HepG2 (cell line): Measurements from ENCODE around the gene EIF4E1B. TPM values are rescaled to one million over a fixed set of nuclear protein-coding genes. Genes with fewer than 3 reads are reported as not detected.

Source experiments
- ATAC-seq: fragments of 200-7000 bp; cut with Tn5 transposase; 3 replicates; pipeline ENCODE4 v1.9.1; 2020; ENCODE audit warnings: mild to moderate bottlenecking, moderate library complexity
- BruUV-seq: library from RNA; stranded (reverse); fragments of 400-500 nt; replicated peaks from 2 replicates; lab custom pipeline; 2021; lab: Mats Ljungman, UMichigan
- CTCF ChIA-PET: fragments of 300-600 bp; formaldehyde crosslinking; extraction: SDS; loops from one replicate; lab custom pipeline; 2021; ENCODE audit warnings: low total read pairs, inconsistent platforms, low intra/inter-chr PET ratio; lab: Yijun Ruan, JAX
- POLR2A ChIA-PET: fragments of 350-600 bp; sonication (Branson Sonifier 250); formaldehyde crosslinking; loops from one replicate; lab custom pipeline; 2020; ENCODE audit warnings: antibody characterized with exemption, inconsistent platforms; lab: Yijun Ruan, JAX
- DNase-seq: peaks from one replicate; pipeline ENCODE4 v3.0.0-alpha.2; 2015; ENCODE audit warnings: low spot score
- FAIRE-seq: peaks from 3 replicates; lab custom pipeline; 2011; peaks lifted over from hg19 to GRCh38; lab: Jason Lieb, UNC
- H2AFZ ChIP-seq: one replicate; pipeline ENCODE4 v1.6.1; 2011; ENCODE audit warnings: low read length, inconsistent platforms
- H3K27ac ChIP-seq: fragments of 300-600 bp; 3 replicates; pipeline ENCODE4 v1.8.0; 2011; ENCODE audit warnings: mixed run types, mild to moderate bottlenecking, mixed read lengths, low read length, inconsistent platforms; ENCODE audit not compliant: insufficient read depth; ENCODE audit errors: extremely low read length
- H3K27me3 ChIP-seq, 2 experiments: fragments of 200-600 bp in 1 of 2; 2 replicates in 1 of 2; 3 replicates in 1 of 2; pipeline versions ENCODE4 v1.6.0 to v1.8.0; 2011; ENCODE audit warnings: low read length in 2 of 2, mild to moderate bottlenecking in 2 of 2, moderate library complexity in 2 of 2, inconsistent platforms in 1 of 2; ENCODE audit not compliant: insufficient read depth in 2 of 2, control insufficient read depth in 1 of 2
- H3K36me3 ChIP-seq, 2 experiments: fragments of 200-600 bp in 1 of 2; replicated peaks in 1 of 2; 2 replicates in 1 of 2; 3 replicates in 1 of 2; pipeline versions ENCODE4 v1.5.1 to v1.8.0; 2011; ENCODE audit warnings: low read length in 2 of 2, inconsistent platforms in 1 of 2; ENCODE audit not compliant: insufficient read depth in 2 of 2, control insufficient read depth in 1 of 2
- H3K4me1 ChIP-seq: 2 replicates; pipeline ENCODE4 v1.5.1; 2012; ENCODE audit warnings: low read length, inconsistent platforms; ENCODE audit not compliant: insufficient read depth
- H3K4me2 ChIP-seq: 2 replicates; pipeline ENCODE4 v1.6.0; 2011; ENCODE audit warnings: low read depth, low read length, inconsistent platforms
- H3K4me3 ChIP-seq, 3 experiments: fragments of 200-600 bp in 1 of 3; sonication (generic), shearing (Covaris generic) in 1 of 3; replicated peaks in 1 of 3; 2 replicates each; pipeline ENCODE4 v1.5.1; 2011 to 2016; ENCODE audit warnings: low read length in 3 of 3, inconsistent platforms in 2 of 3, low read depth in 2 of 3, mild to moderate bottlenecking in 2 of 3, control low read depth in 1 of 3, mixed read lengths in 1 of 3; ENCODE audit not compliant: insufficient read depth in 1 of 3
- H3K79me2 ChIP-seq: one replicate; pipeline ENCODE4 v1.6.1; 2011; ENCODE audit warnings: low read length, inconsistent platforms; ENCODE audit not compliant: insufficient read depth
- H3K9ac ChIP-seq: 2 replicates; pipeline ENCODE4 v1.6.0; 2011; ENCODE audit warnings: mild to moderate bottlenecking, low read depth, low read length, inconsistent platforms; ENCODE audit not compliant: insufficient read depth
- H3K9me3 ChIP-seq: 2 replicates; pipeline ENCODE4 v1.5.1; 2012; ENCODE audit warnings: mild to moderate bottlenecking, low read length
- H4K20me1 ChIP-seq: 2 replicates; pipeline ENCODE4 v1.6.0; 2011; ENCODE audit warnings: inconsistent platforms, mild to moderate bottlenecking, low read length, moderate library complexity; ENCODE audit not compliant: insufficient read depth
- ARNT ChIP-seq: fragments of 450-650 bp; IDR thresholded peaks from 2 replicates; pipeline ENCODE4 v1.6.1; 2017
- CBFB ChIP-seq: sonication (generic); formaldehyde crosslinking; IDR thresholded peaks from 2 replicates; pipeline ENCODE4 v1.4.0; 2020; ENCODE audit warnings: missing genetic modification reagents
- GABPB1 ChIP-seq: IDR thresholded peaks from 2 replicates; pipeline ENCODE4 v1.6.1; 2016; ENCODE audit warnings: mild to moderate bottlenecking, missing genetic modification reagents, moderate library complexity, missing compliant biosample characterization
- JDP2 ChIP-seq: sonication (generic); formaldehyde crosslinking; IDR thresholded peaks from 2 replicates; pipeline ENCODE4 v1.8.1; 2022; ENCODE audit warnings: missing genetic modification reagents, borderline replicate concordance
- KDM1A ChIP-seq: IDR thresholded peaks from 2 replicates; pipeline ENCODE4 v1.6.1; 2016; ENCODE audit warnings: missing compliant biosample characterization
- KDM5A ChIP-seq: fragments of 200-600 bp; sonication (generic); IDR thresholded peaks from 2 replicates; pipeline ENCODE4 v1.7.0; 2018; ENCODE audit warnings: antibody characterized with exemption, mild to moderate bottlenecking, low read length, borderline replicate concordance
- MAF1 ChIP-seq: sonication (generic); formaldehyde crosslinking; IDR thresholded peaks from 2 replicates; pipeline ENCODE4 v1.5.0; 2020; ENCODE audit warnings: missing genetic modification reagents, borderline replicate concordance
- SIN3A ChIP-seq: IDR thresholded peaks from 2 replicates; pipeline ENCODE4 v1.6.1; 2011; ENCODE audit warnings: low read depth, mild to moderate bottlenecking, control low read depth, low read length, borderline replicate concordance
- TARDBP ChIP-seq: sonication (generic); formaldehyde crosslinking; IDR thresholded peaks from 2 replicates; pipeline ENCODE4 v1.8.0; 2022; ENCODE audit warnings: mild to moderate bottlenecking, missing genetic modification reagents
- TSC22D2 ChIP-seq: sonication (generic); formaldehyde crosslinking; IDR thresholded peaks from 2 replicates; pipeline ENCODE4 v1.5.1; 2020; ENCODE audit warnings: missing genetic modification reagents, mild to moderate bottlenecking, borderline replicate concordance
- ZNF296 ChIP-seq: sonication (generic); formaldehyde crosslinking; conservative IDR thresholded peaks from 2 replicates; pipeline ENCODE4 v1.5.0; 2020; ENCODE audit warnings: mild to moderate bottlenecking, missing genetic modification reagents
- WGBS: methylation state at CpG from one replicate; pipeline ENCODE4 v1.1.6; 2017; ENCODE audit warnings: low lambda C conversion rate; 5-methylcytosine and 5-hydroxymethylcytosine counted together
- in situ Hi-C: cut with HindIII; loops from 2 replicates; pipeline ENCODE4 v1.10.0; 2017; ENCODE audit warnings: low pct_unique_long_range_greater_than_20kb; ENCODE audit not compliant: extremely low pct_ligation_motif_present
- intact Hi-C: fragments of 100-400 bp; cut with micrococcal nuclease; formaldehyde crosslinking; loops from one replicate; pipeline ENCODE4 v1.10.0; 2022; ENCODE audit not compliant: unreplicated experiment
- polyA plus RNA-seq, 8 experiments: library from polyadenylated mRNA; depleted of rRNA in 3 of 8; stranded (reverse) in 7 of 8; unstranded in 1 of 8; fragments of >200 nt; fragmentation: Illumina TruSeq in 4 of 8; extraction: Trizol in 4 of 8; gene quantifications; 2 replicates each; pipeline versions ENCODE4 v1.2.1 to v1.2.3, GENCODE V29; 2011 to 2016; ENCODE audit warnings: low read depth in 4 of 8, missing spikeins in 1 of 8, mixed read lengths in 1 of 8; ENCODE audit not compliant: insufficient read depth in 1 of 8
- total RNA-seq, 5 experiments: library from RNA; depleted of rRNA; stranded (reverse); fragments of >200 nt; fragmentation: Illumina TruSeq; extraction: Trizol; gene quantifications; 2 replicates each; pipeline ENCODE4 v1.2.3, GENCODE V29; 2016; ENCODE audit warnings: low read depth in 1 of 5
- TF ChIP-seq, protein P1 (sequence below): sonication (generic); formaldehyde crosslinking; IDR thresholded peaks from 2 replicates; pipeline ENCODE4 v1.4.0; 2020; ENCODE audit warnings: missing genetic modification reagents
- TF ChIP-seq, protein P2 (sequence below): IDR thresholded peaks from 2 replicates; pipeline ENCODE4 v1.6.1; 2016; ENCODE audit warnings: mild to moderate bottlenecking, missing biosample characterization, missing genetic modification reagents
- TF ChIP-seq, protein P3 (sequence below): sonication (generic); formaldehyde crosslinking; IDR thresholded peaks from 2 replicates; pipeline ENCODE4 v1.4.0; 2020; ENCODE audit warnings: missing genetic modification reagents

EIF4E1B gene
- total and polyA plus RNA-seq, 2 of the 13 experiments (the other 11 are each of a cell fraction or from before 2014, with no cell fraction given): not detected

DNA sequence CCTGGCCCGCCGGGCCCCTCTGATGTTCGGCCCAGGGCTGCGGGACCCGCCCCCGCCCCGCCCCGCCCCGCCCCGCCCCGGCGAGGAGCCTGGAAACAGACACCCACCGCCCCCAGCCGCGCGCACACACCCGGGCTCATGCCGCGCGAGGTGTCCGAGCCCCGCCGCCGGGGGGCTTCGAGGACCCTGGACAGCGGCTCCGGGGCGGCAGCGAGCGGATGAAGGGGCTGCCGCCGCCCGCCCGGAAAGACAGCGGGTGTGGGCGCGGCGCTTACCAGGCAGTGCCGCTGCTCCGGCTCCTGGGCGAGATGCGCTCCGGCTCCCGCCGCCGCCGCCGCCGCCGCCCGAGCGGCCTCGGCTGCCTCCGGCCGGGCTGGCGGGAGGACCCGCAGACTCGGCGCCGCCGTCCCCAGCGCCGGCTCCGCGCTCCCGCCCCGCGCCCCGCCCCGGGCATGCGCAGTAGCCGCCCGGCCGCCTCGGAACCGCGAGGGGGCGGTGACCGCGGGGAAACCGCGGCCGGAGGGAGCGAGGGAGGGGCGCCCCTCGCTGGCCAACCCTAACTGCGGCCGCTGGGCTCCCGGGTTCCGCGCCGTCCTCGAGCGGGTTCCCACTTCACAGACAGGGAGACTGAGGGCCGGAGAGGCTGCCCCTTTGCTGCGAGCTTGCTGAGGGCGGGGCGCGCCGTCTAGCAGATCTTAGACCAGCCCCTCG, 20.6 kb upstream of the EIF4E1B start, which contains the start of gene GPRIN1 (continued):
- TF ChIP-seq, protein P1, sequence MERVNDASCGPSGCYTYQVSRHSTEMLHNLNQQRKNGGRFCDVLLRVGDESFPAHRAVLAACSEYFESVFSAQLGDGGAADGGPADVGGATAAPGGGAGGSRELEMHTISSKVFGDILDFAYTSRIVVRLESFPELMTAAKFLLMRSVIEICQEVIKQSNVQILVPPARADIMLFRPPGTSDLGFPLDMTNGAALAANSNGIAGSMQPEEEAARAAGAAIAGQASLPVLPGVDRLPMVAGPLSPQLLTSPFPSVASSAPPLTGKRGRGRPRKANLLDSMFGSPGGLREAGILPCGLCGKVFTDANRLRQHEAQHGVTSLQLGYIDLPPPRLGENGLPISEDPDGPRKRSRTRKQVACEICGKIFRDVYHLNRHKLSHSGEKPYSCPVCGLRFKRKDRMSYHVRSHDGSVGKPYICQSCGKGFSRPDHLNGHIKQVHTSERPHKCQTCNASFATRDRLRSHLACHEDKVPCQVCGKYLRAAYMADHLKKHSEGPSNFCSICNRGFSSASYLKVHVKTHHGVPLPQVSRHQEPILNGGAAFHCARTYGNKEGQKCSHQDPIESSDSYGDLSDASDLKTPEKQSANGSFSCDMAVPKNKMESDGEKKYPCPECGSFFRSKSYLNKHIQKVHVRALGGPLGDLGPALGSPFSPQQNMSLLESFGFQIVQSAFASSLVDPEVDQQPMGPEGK (CRISPR knock-in tag): peak; percentile 19; the same call in 1 of the 2 replicates
- TF ChIP-seq TSC22D2: 0 out of 2 replicates have a peak, but pooled peaks have one; percentile 48
- TF ChIP-seq, protein P2, sequence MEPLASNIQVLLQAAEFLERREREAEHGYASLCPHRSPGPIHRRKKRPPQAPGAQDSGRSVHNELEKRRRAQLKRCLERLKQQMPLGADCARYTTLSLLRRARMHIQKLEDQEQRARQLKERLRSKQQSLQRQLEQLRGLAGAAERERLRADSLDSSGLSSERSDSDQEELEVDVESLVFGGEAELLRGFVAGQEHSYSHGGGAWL: 0 out of 2 replicates have a peak, but pooled peaks have one; percentile 27
- TF ChIP-seq KDM1A: peak; percentile 28; the same call in 1 of the 2 replicates
- peak; percentile 60; the same call in 1 of the 2 replicates for TF ChIP-seq GABPB1 (CRISPR knock-in tag)
- 0 out of 2 replicates have a peak, but pooled peaks have one; percentile 22 for TF ChIP-seq CBFB
- TF ChIP-seq, all 625 proteins: peak for 45

- WGBS: 2% methylated on average over 5 of the region's 31 CpGs
- ATAC-seq (no peak), DNase-seq (no peak), FAIRE-seq (no peak)
- Histone ChIP-seq H2AFZ (no peak overlapping the region), H4K20me1 (no peaks in the 10 kb centered on the region), H3K9ac (peak overlapping the region; percentile 22; the same call in 1 of the 2 replicates), H3K9me3 (no peaks in the 10 kb centered on the region), H3K27me3 (no peaks in the 10 kb centered on the region; a peak in 2 of 5 replicates), H3K27ac (no peak overlapping the region), H3K4me3 (peak overlapping the region; percentile 47 to 76 (median 59); a peak in 4 of 6 replicates), H3K36me3 (no peaks in the 10 kb centered on the region), H3K4me2 (peak overlapping the region; percentile 84), H3K79me2 (no peaks in the 10 kb centered on the region), H3K4me1 (peaks cover 14% of the 10 kb centered on the region)
- TF ChIP-seq JDP2 (CRISPR knock-in tag) (no peak), ARNT (no peak), MAF1 (no peak), KDM5A (no peak), GABPB1 (CRISPR knock-in tag) (peak; percentile 22; the same call in 1 of the 2 replicates), ZNF296 (no peak), TARDBP (CRISPR knock-in tag) (no peak), SIN3A (0 out of 2 replicates have a peak, but pooled peaks have one; percentile 10)
- TF ChIP-seq, protein P3, sequence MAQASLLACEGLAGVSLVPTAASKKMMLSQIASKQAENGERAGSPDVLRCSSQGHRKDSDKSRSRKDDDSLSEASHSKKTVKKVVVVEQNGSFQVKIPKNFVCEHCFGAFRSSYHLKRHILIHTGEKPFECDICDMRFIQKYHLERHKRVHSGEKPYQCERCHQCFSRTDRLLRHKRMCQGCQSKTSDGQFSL (CRISPR knock-in tag): peak; percentile 60
- in situ Hi-C loops: no loop called here
- intact Hi-C loops: no loop called here
- no TSS peak for BruUV-seq
- ChIA-PET CTCF (no interaction called here), POLR2A (no interaction called here)
These were observed 20.1 kb upstream of the EIF4E1B start for GRCh38 chr5:176610435-176610773.
